Effector CD4-positive, alpha-beta T cell (primary cell): Measurements from ENCODE around the gene EYA2.

Experiments used
- DNase-seq: peaks from one replicate; pipeline ENCODE4 v3.0.0-alpha.2; 2020

The EYA2 gene

GRCh38 chr20:47237715-47238114 lies 343.1 kb downstream of the EYA2 start:
- no peak for DNase-seq
